ENCODE measurements around the gene C17orf58.
"Not testable (repeated sequence)": the region's sequence is repeated elsewhere in the genome, so short reads cannot be mapped to it uniquely, and the experiment has no call there.

C17orf58 gene

GRCh38 chr17:67999291-67999911, 3.1 kb upstream of the C17orf58 start:
- DNase-seq (ENCODE audit: low read depth) = no peak

- DNase-seq (ENCODE audit: low read depth) = no peak
Observed at GRCh38 chr17:67998466-67998865, 2.2 kb upstream of the C17orf58 start.

- no peak for DNase-seq (ENCODE audit: low read depth)
Observed at GRCh38 chr17:67995570-67996263, 552 bp downstream of the C17orf58 start.

- DNase-seq (ENCODE audit: low read depth) = no peak
Observed at GRCh38 chr17:67994817-67995569, 1.3 kb downstream of the C17orf58 start.

- DNase-seq (ENCODE audit: low read depth) = no peak
Observed at GRCh38 chr17:67993998-67994361, 2.3 kb downstream of the C17orf58 start.

DNA sequence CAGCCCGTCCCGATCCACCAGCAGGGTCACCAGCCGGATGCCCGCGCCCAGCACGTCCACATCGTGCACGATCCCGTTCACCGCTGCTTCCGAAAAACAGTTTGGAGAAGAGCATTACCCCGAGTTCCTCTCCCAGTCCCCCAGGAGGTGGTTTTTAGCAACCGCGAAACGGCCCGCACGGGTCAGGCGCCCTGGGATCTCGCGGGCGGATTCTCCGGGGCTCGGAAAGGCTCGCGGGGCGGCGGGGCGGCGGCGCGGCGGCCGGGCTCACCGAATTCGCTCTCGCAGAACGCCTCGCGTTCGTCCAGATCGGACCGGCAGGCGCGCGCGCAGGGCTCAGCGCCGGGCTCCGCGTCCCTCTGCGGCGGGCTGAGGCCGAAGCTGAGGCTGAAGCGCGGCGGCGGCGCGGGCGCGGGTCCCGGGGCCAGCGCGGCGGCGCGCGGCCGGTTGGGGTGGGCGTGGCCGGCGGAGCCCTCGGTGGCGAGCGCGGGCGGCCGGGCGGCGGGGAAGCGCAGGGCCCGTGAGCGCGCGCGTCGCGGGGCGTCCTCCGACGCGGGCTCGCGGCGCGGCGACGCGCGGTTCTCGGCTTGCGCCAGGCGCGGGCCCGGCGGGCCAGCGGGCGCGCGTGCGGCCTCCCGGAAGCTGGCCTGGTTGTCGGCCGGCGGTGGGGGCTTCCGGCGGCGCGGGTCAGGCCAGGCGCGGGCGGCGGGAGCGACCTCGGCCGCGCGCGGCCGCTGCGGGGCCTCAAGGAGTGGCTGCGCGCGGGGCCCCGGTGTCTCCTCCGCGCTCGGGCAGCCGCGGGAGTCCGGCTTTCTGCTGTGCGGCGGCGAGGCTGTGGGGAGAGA, 2.9 kb downstream of the C17orf58 start:
- peak; percentile 61 for DNase-seq (ENCODE audit: low read depth)

DNA sequence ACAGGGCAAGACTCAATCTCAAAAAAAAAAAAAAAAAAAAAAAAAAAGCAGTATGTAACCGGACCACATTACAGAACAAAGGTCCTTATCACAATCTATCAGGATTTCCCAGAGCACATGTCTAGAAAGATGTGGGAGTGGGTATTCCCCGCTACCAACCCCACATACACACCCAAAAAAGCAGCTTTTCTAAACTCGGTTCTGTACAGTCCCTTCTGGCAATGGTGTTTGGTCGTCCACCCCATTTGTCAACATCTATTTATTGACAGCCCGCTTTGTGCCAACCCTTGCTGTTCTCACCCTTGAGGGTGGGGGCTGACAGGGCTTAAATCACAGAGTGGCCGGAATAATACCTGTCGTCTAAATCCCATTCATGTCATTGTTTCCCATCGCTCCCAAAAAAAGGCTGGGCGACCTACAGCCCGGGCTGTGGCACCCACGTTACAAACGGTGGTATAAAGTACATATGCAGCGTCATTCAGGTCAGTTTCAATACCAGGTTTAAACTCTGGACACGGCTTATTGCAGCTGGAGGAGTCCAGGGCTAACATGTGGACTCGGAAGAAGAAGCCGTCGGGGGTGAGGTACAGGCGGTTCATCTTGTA, 3.6 kb downstream of the C17orf58 start:
- no peak for DNase-seq (ENCODE audit: low read depth)

DNA sequence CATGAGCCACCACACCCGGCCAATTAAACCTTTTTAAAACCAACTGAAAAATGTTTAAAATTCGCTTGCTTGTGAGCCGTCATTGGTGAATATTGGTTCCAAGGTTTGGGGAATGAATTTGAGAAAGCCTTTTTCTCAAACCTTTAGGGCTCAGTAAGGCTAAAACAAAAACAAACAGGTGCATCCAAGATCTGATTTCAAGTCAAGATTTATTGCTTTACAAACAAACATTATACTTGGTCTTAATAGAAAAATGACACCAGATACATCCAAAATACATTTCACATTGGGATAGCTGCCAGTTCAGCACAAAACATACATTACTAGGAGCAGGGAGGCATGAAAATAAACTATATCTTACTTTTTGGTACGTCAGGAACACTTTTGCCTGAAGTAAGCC, 5.4 kb downstream of the C17orf58 start:
- DNase-seq (ENCODE audit: low read depth) = no peak

GRCh38 chr17:67983383-67983688, 12.9 kb downstream of the C17orf58 start:
- no peak for DNase-seq (ENCODE audit: low read depth)

DNA sequence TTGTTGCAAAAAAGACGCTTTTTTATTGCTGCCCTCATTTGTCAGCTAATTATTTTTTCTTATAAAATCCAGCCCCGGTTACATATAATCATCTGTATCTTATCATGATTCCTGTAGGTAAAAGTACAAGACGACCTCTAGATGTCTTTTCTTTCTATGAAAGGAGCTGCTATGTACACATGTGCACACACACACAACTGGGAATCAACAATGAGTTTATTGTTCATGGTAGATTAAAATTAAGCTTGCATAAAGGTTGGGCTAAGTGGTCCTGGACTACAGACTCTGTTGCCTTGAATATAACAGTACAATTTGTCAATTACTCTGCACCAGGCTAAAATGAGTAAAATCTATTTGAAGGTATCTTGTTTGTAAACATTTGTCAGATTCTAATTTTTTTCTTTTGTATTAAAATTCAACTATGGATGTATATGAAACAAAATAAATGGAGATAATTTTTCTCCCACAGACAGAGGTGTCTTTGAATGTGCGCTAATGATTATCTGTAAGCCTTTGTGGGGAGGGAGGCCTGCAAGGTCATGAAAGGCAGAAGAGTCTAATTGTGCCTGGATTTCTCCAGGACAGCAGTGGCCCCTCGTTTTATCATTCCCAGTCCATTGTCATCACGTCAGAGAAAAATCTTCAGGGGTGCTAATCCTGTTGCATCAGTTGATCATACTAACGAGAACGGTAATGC, 13.4 kb downstream of the C17orf58 start:
- DNase-seq (ENCODE audit: low read depth) = no peak

DNA sequence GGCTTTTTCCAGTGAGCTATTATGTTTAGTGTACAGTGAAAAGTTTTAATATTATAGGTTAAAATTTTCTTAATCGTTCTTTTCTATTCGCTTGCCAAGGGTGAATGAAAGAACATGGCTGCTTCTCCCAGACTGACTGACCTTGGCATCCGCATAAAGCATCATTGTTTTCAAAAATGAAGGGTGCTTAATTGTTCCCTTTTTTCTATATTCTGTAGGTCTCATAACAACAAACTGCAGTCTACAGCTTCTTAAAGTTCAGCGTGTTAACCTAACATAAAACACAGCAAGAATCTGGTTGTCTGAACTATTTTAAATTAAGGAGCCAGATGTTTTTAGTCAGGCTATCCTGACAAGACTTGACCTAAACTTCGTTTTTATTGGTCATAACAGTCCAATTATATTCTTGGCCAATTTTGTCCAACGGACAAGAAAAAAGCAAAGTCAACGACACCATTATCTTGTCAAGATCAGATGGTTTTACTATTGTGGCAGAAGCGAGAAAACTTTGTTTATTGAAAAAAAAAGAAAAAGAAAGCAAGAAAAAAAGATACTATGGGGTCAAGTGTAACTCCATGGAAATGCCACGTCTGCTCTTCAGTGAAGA, 14.1 kb downstream of the C17orf58 start:
- no peak for DNase-seq (ENCODE audit: low read depth)

DNA sequence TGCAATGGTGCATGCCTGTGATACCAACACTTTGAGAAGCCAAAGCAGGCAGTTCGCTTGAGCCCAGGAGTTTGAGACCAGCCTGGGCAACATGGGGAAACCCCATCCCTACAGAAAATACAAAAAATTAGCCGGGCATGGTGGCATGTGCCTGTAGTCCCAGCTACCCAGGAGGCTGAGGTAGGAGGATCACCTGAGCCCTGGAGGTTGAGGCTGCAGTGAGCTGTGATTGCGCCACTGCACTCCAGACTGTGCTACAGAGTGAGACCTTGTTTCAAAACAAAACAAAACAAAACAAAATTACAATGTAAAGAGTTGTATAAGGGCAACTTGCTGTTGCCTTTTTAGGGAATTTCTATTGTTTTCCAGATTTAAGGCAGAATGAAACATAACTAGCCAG, 15.4 kb downstream of the C17orf58 start:
- DNase-seq (ENCODE audit: low read depth) = not testable (repeated sequence)

DNA sequence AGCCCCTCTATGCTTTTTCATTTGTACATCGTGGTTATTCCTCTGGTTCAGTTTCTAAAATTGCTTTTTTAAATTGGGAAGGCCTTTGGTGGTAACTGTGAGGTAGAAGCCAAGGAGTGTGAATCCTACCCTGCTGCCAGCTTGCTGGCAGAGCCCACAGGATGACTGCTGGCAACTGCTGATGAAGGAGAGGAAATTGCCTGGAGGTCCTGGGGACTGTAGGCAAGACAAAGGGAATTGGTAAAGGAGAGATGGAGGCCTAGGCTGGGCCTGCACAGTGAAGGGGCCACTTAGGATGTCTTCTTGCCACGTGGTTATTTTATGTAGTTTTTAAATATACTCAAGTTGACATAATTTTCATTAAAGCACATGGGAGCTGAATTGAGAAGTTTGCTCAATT, 15.8 kb downstream of the C17orf58 start:
- DNase-seq (ENCODE audit: low read depth) = no peak

GRCh38 chr17:67976306-67976705, 20.0 kb downstream of the C17orf58 start:
- DNase-seq (ENCODE audit: low read depth) = not testable (repeated sequence)

GRCh38 chr17:67974598-67975066, 21.6 kb downstream of the C17orf58 start:
- no peak for DNase-seq (ENCODE audit: low read depth)

DNA sequence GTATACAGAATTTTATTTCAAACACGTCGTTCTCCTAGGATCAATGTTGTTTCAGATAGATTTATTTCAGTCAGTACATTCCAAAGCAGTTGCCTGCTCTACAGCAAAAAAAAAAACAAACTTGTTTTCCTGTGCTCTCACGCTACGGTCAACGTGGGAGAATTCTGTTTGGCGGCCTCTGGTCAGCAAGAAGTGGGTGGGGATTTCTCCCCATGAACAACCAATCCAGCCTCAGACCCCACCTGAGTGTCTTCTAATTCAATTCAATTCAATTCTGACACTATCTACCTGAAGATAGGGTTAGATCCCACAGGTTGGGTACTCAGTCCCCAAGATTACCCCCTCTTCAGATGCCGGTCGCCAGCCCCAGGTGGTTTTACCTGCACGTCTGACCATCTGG, 22.1 kb downstream of the C17orf58 start:
- no peak for DNase-seq (ENCODE audit: low read depth)

GRCh38 chr17:67970783-67971182, 25.5 kb downstream of the C17orf58 start:
- no peak for DNase-seq (ENCODE audit: low read depth)

DNA sequence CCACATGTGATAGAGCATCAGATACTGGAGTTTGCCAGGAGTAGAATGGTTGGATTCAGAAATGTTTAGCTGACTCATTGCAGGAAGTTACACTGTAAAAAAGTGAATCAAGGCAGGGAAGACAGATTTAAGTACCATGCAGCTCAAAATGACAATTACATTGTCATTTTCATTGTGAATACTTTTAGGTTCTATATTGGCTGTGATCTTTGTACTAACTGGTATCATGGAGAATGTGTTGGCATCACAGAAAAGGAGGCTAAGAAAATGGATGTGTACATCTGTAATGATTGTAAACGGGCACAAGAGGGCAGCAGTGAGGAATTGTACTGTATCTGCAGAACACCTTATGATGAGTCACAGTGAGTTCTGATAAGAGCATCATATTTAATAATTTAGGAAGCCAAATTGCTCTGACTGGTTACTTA, 33.1 kb downstream of the C17orf58 start:
- peak; percentile 63 for DNase-seq (ENCODE audit: low read depth)

GRCh38 chr17:67962156-67962555, 34.1 kb downstream of the C17orf58 start:
- DNase-seq (ENCODE audit: low read depth) = not testable (repeated sequence)

DNA sequence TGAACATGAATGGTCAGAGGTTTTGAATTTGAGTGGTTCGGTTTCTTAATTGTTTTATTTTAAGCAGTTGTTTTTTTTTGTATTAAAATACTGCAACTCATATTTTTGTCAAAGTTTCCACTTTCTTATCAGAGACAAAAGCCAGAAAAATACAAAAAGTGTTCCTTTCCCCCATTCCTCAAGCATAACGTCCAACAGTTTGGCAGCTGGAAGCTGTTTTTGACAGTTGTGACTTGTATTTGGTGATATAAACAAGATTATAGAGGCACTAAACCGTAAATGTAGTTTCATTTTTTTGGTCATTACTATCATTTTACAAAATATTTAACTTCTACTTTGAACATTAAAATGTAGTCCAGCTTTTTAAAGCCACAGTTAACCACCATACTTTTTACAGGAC, 36.0 kb downstream of the C17orf58 start:
- not testable (repeated sequence) for DNase-seq (ENCODE audit: low read depth)

DNA sequence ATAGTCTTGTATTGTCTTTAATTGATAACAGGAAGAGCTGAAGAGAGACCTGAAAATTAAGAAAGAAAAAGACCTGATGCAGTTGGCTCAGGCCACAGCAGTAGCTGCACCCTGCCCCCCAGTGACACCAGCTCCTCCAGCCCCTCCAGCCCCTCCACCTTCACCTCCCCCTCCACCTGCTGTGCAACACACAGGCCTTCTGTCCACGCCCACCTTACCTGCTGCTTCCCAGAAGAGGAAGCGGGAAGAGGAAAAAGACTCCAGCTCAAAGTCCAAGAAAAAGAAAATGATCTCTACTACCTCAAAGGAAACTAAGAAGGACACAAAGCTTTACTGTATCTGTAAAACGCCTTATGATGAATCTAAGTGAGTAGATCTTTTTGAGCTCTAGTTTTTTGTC, 36.8 kb downstream of the C17orf58 start:
- DNase-seq (ENCODE audit: low read depth) = no peak

Measured in activated T-cell treated with anti-CD3 and anti-CD28 coated beads for 24 hours (primary cell).